ENCODE results near the gene USF1.

USF1 gene

GRCh38 chr1:161090617-161091016, 44.8 kb upstream of the USF1 start:
- no peak overlapping the region for H3K4me3 ChIP-seq (ENCODE audit: low read depth, low read length)
- TF ChIP-seq CTCF (IDR thresholded peaks at IDR 0.05; ENCODE audit: low read depth, low read length, missing control alignments) = no peak
- no peak for DNase-seq (ENCODE audit: low read depth)
- in situ Hi-C loops (cut with HindIII; ENCODE audit: low sequenced_read_pairs) = no loop called here

GRCh38 chr1:161089938-161090337, 44.2 kb upstream of the USF1 start:
- no peak for TF ChIP-seq CTCF (IDR thresholded peaks at IDR 0.05; ENCODE audit: low read depth, low read length, missing control alignments)
- no peak for DNase-seq (ENCODE audit: low read depth)
- in situ Hi-C loops (cut with HindIII; ENCODE audit: low sequenced_read_pairs) = no loop called here
- H3K4me3 ChIP-seq (ENCODE audit: low read depth, low read length) = no peak overlapping the region

- no peak within 1 kb of the TSS for H3K4me3 ChIP-seq (ENCODE audit: low read depth, low read length)
Observed at GRCh38 chr1:161089251-161089924, 43.6 kb upstream of the USF1 start, which contains the start of gene NECTIN4. Gene NECTIN4 (minus strand): TSS chr1:161089558. CDS start chr1:161089296, 262 bp downstream.

GRCh38 chr1:161088587-161089110, 42.9 kb upstream of the USF1 start:
- H3K4me3 ChIP-seq (ENCODE audit: low read depth, low read length) = no peak overlapping the region
- TF ChIP-seq CTCF (IDR thresholded peaks at IDR 0.05; ENCODE audit: low read depth, low read length, missing control alignments) = no peak
- in situ Hi-C loops (cut with HindIII; ENCODE audit: low sequenced_read_pairs) = no loop called here
- no peak for DNase-seq (ENCODE audit: low read depth)

More at GRCh38 chr1:161089251-161089924, 43.6 kb upstream of the USF1 start, which contains the start of gene NECTIN4:
- in situ Hi-C loops (cut with HindIII; ENCODE audit: low sequenced_read_pairs) = no loop called here
- no peak for TF ChIP-seq CTCF (IDR thresholded peaks at IDR 0.05; ENCODE audit: low read depth, low read length, missing control alignments)
- no peak for DNase-seq (ENCODE audit: low read depth)

- DNase-seq (ENCODE audit: low read depth) = no peak
- no peak for TF ChIP-seq CTCF (IDR thresholded peaks at IDR 0.05; ENCODE audit: low read depth, low read length, missing control alignments)
- in situ Hi-C loops (cut with HindIII; ENCODE audit: low sequenced_read_pairs) = no loop called here
- H3K4me3 ChIP-seq (ENCODE audit: low read depth, low read length) = no peak overlapping the region
Observed at GRCh38 chr1:161086457-161086856, 40.7 kb upstream of the USF1 start.

GRCh38 chr1:161085165-161085564, 39.4 kb upstream of the USF1 start:
- no peak for TF ChIP-seq CTCF (IDR thresholded peaks at IDR 0.05; ENCODE audit: low read depth, low read length, missing control alignments)
- DNase-seq (ENCODE audit: low read depth) = no peak
- in situ Hi-C loops (cut with HindIII; ENCODE audit: low sequenced_read_pairs) = no loop called here
- H3K4me3 ChIP-seq (ENCODE audit: low read depth, low read length) = no peak overlapping the region
